ENCODE measurements around the gene AGXT.

Gene AGXT

GRCh38 chr2:240913810-240914644 is 45.4 kb downstream of the AGXT start:
- Histone ChIP-seq H3K9me3 (ENCODE audit: low read length) (no peaks in the 10 kb centered on the region), H3K9me2 (ENCODE audit: low read depth, low read length) (no peaks in the 10 kb centered on the region), H3K27me3 (ENCODE audit: insufficient read depth, low read length) (no peaks in the 10 kb centered on the region), H3K4me1 (ENCODE audit: insufficient read depth, low read length, severe bottlenecking) (no peaks in the 10 kb centered on the region), H4K20me1 (ENCODE audit: insufficient read depth, low read length) (no peaks in the 10 kb centered on the region), H3K4me3 (ENCODE audit: low read depth, low read length, poor library complexity, severe bottlenecking) (no peak overlapping the region), H3K36me3 (ENCODE audit: insufficient read depth, low read length) (no peaks in the 10 kb centered on the region), H2AFZ (ENCODE audit: low read length) (no peak overlapping the region), H3F3A (ENCODE audit: insufficient read depth, low read length) (no peaks in the 10 kb centered on the region), H3K9ac (ENCODE audit: low read length) (no peak overlapping the region), H3K27ac (ENCODE audit: low read depth, low read length, poor library complexity, severe bottlenecking) (no peak overlapping the region), H3K4me2 (ENCODE audit: low read length) (no peak overlapping the region), H3K79me2 (ENCODE audit: insufficient read depth, low read length) (no peaks in the 10 kb centered on the region)
- TF ChIP-seq CTCF (IDR thresholded peaks at IDR 0.05; ENCODE audit: low read length) (peak; percentile 93), EZH2 (IDR thresholded peaks at IDR 0.05; ENCODE audit: borderline replicate concordance, low read length) (no peak)

- TF ChIP-seq CTCF (IDR thresholded peaks at IDR 0.05; ENCODE audit: low read length) (peak; percentile 30; the same call in 1 of the 2 replicates), EZH2 (IDR thresholded peaks at IDR 0.05; ENCODE audit: borderline replicate concordance, low read length) (no peak)
- Histone ChIP-seq H3K36me3 (ENCODE audit: insufficient read depth, low read length) (no peaks in the 10 kb centered on the region), H3K27ac (ENCODE audit: low read depth, low read length, poor library complexity, severe bottlenecking) (no peak overlapping the region), H2AFZ (ENCODE audit: low read length) (no peak overlapping the region), H3K9me2 (ENCODE audit: low read depth, low read length) (no peaks in the 10 kb centered on the region), H3K4me1 (ENCODE audit: insufficient read depth, low read length, severe bottlenecking) (no peaks in the 10 kb centered on the region), H3K4me2 (ENCODE audit: low read length) (no peak overlapping the region), H3K4me3 (ENCODE audit: low read depth, low read length, poor library complexity, severe bottlenecking) (no peak overlapping the region), H3K9me3 (ENCODE audit: low read length) (no peaks in the 10 kb centered on the region), H4K20me1 (ENCODE audit: insufficient read depth, low read length) (no peaks in the 10 kb centered on the region), H3K27me3 (ENCODE audit: insufficient read depth, low read length) (no peaks in the 10 kb centered on the region), H3K9ac (ENCODE audit: low read length) (no peak overlapping the region), H3K79me2 (ENCODE audit: insufficient read depth, low read length) (no peaks in the 10 kb centered on the region), H3F3A (ENCODE audit: insufficient read depth, low read length) (no peaks in the 10 kb centered on the region)
Measured at GRCh38 chr2:240914645-240915525, 46.3 kb downstream of the AGXT start.

- H3K36me3 ChIP-seq (ENCODE audit: insufficient read depth, low read length) = no peaks in the 10 kb centered on the region
- no peaks in the 10 kb centered on the region for H3K4me1 ChIP-seq (ENCODE audit: insufficient read depth, low read length, severe bottlenecking)
- no peaks in the 10 kb centered on the region for H3K9me3 ChIP-seq (ENCODE audit: low read length)
- H3K9me2 ChIP-seq (ENCODE audit: low read depth, low read length) = no peaks in the 10 kb centered on the region
- H3K4me2 ChIP-seq (ENCODE audit: low read length) = no peak overlapping the region
- no peak overlapping the region for H3K27ac ChIP-seq (ENCODE audit: low read depth, low read length, poor library complexity, severe bottlenecking)
- no peaks in the 10 kb centered on the region for H3K79me2 ChIP-seq (ENCODE audit: insufficient read depth, low read length)
- H2AFZ ChIP-seq (ENCODE audit: low read length) = no peak overlapping the region
- H3F3A ChIP-seq (ENCODE audit: insufficient read depth, low read length) = no peaks in the 10 kb centered on the region
- TF ChIP-seq EZH2 (IDR thresholded peaks at IDR 0.05; ENCODE audit: borderline replicate concordance, low read length) = no peak
- no peak overlapping the region for H3K9ac ChIP-seq (ENCODE audit: low read length)
- no peak overlapping the region for H3K4me3 ChIP-seq (ENCODE audit: low read depth, low read length, poor library complexity, severe bottlenecking)
- no peaks in the 10 kb centered on the region for H3K27me3 ChIP-seq (ENCODE audit: insufficient read depth, low read length)
- H4K20me1 ChIP-seq (ENCODE audit: insufficient read depth, low read length) = no peaks in the 10 kb centered on the region
Measured at GRCh38 chr2:240915526-240916341, 47.1 kb downstream of the AGXT start.

Measured in OCI-LY1 (cell line).